GM12864 (cell line): Measurements from ENCODE around the gene STK32C.

Source experiments
- DNase-seq: peaks from one replicate; pipeline ENCODE4 v3.0.0-alpha.2; 2011; ENCODE audit warnings: low read depth
- H3K4me3 ChIP-seq: 2 replicates; pipeline ENCODE4 v1.5.1; 2011; ENCODE audit warnings: mild to moderate bottlenecking, low read depth, low read length, control low read depth
- TF ChIP-seq, protein P1 (sequence below): IDR thresholded peaks from 2 replicates; pipeline ENCODE4 v1.5.1; 2011; ENCODE audit warnings: low read depth, mild to moderate bottlenecking, moderate library complexity, low read length, control low read depth, inconsistent platforms; ENCODE audit errors: missing control alignments

The STK32C gene

DNA sequence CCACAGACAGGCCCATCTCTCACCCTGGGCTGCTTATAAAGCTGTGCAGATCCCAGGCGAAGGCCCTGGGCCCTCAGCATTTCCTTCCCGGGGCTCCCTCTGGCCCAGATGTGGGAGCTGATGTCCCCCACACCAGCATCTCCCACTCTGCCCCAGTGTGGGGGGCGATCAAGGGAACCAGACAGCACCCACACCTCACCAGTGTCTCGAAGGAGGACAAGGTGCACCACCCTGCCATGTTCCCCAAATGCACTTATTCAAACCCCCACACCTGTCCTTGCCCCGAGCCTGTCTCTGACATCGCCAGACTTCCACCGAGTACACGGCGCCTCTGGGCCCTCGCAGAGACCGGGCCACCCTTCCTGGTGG lies 101.4 kb downstream of the STK32C start:
- no peak overlapping the region for H3K4me3 ChIP-seq
- TF ChIP-seq, protein P1, sequence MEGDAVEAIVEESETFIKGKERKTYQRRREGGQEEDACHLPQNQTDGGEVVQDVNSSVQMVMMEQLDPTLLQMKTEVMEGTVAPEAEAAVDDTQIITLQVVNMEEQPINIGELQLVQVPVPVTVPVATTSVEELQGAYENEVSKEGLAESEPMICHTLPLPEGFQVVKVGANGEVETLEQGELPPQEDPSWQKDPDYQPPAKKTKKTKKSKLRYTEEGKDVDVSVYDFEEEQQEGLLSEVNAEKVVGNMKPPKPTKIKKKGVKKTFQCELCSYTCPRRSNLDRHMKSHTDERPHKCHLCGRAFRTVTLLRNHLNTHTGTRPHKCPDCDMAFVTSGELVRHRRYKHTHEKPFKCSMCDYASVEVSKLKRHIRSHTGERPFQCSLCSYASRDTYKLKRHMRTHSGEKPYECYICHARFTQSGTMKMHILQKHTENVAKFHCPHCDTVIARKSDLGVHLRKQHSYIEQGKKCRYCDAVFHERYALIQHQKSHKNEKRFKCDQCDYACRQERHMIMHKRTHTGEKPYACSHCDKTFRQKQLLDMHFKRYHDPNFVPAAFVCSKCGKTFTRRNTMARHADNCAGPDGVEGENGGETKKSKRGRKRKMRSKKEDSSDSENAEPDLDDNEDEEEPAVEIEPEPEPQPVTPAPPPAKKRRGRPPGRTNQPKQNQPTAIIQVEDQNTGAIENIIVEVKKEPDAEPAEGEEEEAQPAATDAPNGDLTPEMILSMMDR: no peak
- no peak for DNase-seq

DNA sequence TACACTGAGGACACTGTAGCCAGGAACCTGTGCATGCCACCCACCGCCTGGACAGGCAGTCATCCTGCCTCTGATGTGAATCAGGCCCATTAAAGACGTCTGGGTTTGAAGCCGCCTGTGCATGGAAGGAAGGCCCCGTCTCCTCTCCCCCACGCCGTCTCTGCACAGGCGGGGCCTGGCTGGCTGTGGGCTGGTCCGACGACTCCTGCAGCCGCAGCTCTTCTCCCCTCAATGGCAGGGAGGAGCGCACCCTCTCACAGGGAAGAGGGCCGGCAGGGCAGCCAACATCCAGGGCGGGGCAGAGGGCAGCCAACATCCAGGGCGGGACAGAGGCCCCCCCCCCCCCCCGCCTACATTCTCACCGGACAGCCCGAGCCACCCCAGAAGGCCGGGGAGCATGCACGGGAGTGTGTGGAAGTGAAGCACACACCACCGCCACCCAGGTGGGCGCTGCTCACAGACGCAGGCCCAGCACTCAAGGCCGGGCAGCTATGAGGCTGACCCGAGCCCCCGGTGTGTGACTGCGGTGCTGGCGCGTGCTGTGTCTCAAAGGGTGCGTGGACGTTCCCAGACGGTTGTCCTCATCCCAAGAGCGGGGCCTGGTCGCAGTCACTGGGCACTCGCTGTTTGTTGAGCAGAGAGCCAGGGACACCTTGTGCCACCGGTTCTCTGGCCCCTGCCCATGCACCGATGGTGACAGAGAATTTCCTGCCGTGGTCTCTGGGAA lies 101.9 kb downstream of the STK32C start:
- TF ChIP-seq, protein P1: no peak
- H3K4me3 ChIP-seq: no peak overlapping the region
- no peak for DNase-seq

DNA sequence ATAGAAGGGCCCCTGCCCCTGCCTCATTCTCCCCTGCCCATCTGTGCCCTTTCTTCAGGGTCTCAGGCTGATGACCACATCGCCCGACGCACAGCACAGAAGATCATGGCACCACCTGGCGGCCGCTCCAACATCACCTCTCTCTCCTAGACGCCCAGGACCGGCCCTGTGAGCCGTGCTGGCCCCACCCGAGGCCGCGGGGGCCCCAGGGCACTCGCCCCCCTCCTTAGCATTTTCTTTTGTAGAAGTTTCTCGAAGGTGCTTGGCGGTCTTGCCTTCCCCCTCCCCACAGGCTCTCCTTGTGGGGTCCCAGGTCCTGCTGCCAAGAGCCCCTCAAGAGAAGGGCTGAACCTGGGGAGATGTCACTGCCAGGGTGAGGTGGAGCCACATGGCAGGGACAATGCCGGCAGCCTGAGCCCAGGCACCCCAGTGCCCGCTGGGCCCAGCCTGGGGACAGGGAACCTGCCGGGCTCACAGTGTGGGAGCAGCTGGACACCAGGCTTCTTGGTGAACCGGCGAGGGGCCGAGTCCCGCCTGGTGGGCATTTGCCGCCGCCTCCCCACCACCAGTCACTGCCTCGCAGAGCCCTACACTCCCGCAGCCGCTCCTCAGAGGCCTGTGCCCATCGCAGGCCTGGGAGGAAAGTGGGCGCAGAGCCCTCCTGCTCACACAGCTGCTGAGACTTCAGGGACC lies 102.8 kb downstream of the STK32C start:
- no peak overlapping the region for H3K4me3 ChIP-seq
- TF ChIP-seq, protein P1: no peak
- no peak for DNase-seq

DNA sequence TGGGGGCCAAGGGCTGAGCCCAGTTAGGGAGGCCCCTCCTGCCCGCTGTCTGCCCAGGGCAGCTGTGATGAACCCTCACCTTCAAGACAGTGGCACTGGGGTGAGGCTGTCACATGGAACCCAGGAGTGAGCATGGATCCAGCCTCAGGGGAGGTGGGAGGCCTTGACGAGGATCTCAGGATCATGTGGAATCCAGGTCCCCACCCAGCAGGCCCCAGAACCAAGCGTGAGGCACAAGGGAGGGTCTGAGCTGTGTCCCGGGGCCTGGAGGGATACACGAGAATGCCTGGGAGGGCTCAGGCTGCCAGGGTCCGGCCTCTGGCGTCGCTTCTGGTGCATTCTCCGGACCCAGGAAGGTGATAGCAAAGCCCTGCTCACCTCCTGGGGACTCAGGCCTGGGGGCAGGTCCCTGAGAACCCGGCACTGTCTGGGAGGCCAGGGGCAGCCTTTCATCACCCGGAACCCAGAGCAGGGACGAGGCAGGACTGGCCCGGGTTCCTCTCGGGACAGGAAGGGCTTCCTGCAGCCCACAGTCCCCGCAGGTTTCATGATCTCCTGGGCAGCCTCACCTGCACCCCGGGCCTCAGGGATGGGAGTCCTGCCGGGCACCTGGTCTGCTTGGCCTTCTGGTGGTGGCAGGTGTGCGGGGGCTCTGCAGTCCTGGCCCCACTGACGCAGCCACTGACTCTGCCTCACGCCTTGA lies 103.5 kb downstream of the STK32C start:
- DNase-seq: no peak
- TF ChIP-seq, protein P1: no peak

DNA sequence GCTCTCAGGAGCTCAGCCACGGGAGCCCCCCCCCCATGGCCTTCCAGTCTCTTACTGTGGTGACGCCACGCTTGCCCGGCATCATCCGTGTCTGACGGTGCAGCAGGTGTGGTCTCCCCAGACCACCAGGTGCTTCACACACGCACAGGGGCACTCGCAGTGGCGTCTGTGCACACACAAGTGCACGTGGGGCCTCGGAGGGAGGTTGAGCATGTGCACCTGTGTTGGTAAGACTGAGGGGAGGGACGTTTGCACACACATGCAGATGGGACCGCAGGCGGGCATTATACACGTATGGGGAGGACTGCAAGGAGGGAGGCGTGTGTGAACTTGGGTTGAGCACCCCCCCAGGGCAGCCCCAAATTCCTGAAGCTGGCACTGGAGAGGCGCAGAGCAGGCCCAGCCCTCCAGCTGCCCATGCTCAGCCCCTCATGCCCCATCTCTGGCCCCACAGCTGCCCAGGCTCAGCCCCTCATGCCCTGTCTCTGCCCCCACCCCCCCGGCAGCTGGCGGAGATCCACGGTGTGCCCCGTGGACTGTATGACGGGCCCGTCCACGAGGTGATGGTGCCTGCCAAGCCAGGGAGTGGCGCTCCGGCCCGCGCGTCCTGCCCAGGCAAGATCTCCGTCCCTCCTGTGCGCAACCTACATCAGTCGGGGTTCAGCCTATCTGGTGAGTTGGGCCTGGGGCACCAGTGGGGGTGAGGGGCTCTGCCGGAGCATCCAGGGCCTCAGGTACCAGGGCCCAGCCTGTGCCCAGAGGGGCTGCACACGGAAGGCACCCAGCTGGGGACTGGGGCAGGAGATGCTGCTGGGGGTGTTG lies 104.3 kb downstream of the STK32C start:
- H3K4me3 ChIP-seq: no peak overlapping the region
- DNase-seq: no peak
- TF ChIP-seq, protein P1: no peak

More for the DNA sequence above, 103.5 kb downstream of the STK32C start:
- H3K4me3 ChIP-seq: no peak overlapping the region

DNA sequence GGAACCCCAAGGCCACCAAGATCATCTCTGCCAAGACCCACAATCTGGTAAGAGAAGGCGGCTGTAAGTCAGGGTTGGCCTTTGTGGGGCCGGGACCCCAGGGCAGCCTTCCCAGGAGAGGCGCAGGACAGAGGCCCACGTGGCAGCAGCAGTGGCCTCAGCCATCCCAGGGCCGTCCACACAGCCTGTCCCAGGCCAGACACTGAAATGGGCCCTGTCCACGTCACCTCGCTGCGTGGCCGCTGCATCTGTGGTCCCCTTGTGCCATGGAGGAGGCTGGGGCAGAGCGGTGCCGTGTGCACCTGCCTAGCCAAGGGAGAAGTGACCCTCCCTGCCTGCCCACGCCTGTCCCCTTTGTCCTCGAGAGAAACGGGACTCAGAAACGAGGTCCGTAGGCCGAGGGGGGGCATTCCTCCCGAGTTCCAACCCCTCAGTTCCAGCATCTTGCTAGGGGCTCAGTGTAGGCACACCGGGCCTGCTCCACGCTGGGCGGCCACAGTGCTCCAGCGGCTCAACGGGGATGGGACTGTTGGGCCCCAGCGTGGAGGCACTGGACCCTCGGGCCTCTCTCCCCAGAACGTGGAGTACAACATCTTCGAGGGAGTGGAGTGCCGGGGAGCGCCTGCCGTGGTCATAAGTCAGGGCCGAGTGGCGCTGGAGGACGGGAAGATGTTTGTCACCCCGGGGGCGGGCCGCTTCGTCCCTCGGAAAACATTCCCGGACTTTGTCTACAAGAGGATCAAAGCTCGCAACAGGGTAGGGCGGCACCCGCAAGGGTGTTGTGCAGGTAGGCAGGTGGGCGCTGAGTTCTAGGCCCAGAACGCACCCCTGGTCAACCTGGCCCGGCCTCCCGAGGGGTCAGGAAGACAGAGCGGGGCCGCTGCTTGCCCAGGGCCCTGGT lies 105.4 kb downstream of the STK32C start:
- no peak for DNase-seq
- TF ChIP-seq, protein P1: no peak
- no peak overlapping the region for H3K4me3 ChIP-seq
